KOPT-K1 (cell line): ENCODE data around the gene CACNB4.
"Not testable (repeated sequence)": the region's sequence is repeated elsewhere in the genome, so short reads cannot be mapped to it uniquely, and the experiment has no call there.

Experiments
- H3K27ac ChIP-seq: fragments of 200-600 bp; sonication (generic); 2 replicates; pipeline ENCODE4 v1.5.1; 2016; ENCODE audit warnings: antibody characterized with exemption, mild to moderate bottlenecking, low read depth, low read length; ENCODE audit not compliant: poor library complexity, severe bottlenecking
- H3K36me3 ChIP-seq: fragments of 200-600 bp; sonication (generic); 2 replicates; pipeline ENCODE4 v1.5.1; 2017; ENCODE audit warnings: antibody characterized with exemption, mild to moderate bottlenecking, low read length, moderate library complexity; ENCODE audit not compliant: insufficient read depth
- H3K9me3 ChIP-seq: fragments of 200-600 bp; sonication (generic); 2 replicates; pipeline ENCODE4 v1.5.1; 2017; ENCODE audit warnings: antibody characterized with exemption, low read length, mild to moderate bottlenecking; ENCODE audit not compliant: insufficient read depth, poor library complexity, severe bottlenecking

CACNB4 gene

GRCh38 chr2:151805961-151806360 is 292.9 kb downstream of the CACNB4 start:
- Histone ChIP-seq H3K9me3 (no peaks in the 10 kb centered on the region), H3K27ac (no peak overlapping the region), H3K36me3 (peaks cover 86% of the 10 kb centered on the region)

- Histone ChIP-seq H3K9me3 (no peaks in the 10 kb centered on the region), H3K27ac (no peak overlapping the region), H3K36me3 (peaks cover 84% of the 10 kb centered on the region)
Measured at GRCh38 chr2:151805343-151805742, 293.5 kb downstream of the CACNB4 start.

GRCh38 chr2:151803811-151804210 is 295.0 kb downstream of the CACNB4 start:
- Histone ChIP-seq H3K27ac (no peak overlapping the region), H3K9me3 (no peaks in the 10 kb centered on the region), H3K36me3 (peaks cover 75% of the 10 kb centered on the region)

GRCh38 chr2:151802315-151802714 is 296.5 kb downstream of the CACNB4 start:
- H3K36me3 ChIP-seq: peaks cover 66% of the 10 kb centered on the region
- H3K9me3 ChIP-seq: no peaks in the 10 kb centered on the region
- H3K27ac ChIP-seq: no peak overlapping the region

GRCh38 chr2:151799886-151800292 is 299.0 kb downstream of the CACNB4 start:
- peaks cover 56% of the 10 kb centered on the region for H3K36me3 ChIP-seq
- no peak overlapping the region for H3K27ac ChIP-seq
- no peaks in the 10 kb centered on the region for H3K9me3 ChIP-seq

- no peak overlapping the region for H3K27ac ChIP-seq
- no peaks in the 10 kb centered on the region for H3K9me3 ChIP-seq
- peaks cover 28% of the 10 kb centered on the region for H3K36me3 ChIP-seq
Measured at GRCh38 chr2:151796774-151797173, 302.1 kb downstream of the CACNB4 start.

GRCh38 chr2:151795646-151796240 is 303.1 kb downstream of the CACNB4 start:
- Histone ChIP-seq H3K27ac (no peak overlapping the region), H3K36me3 (peaks cover 20% of the 10 kb centered on the region)

GRCh38 chr2:151794422-151794821 is 304.4 kb downstream of the CACNB4 start:
- H3K36me3 ChIP-seq: peaks cover 12% of the 10 kb centered on the region
- H3K27ac ChIP-seq, H3K9me3 ChIP-seq: not testable (repeated sequence)

More at GRCh38 chr2:151795646-151796240, 303.1 kb downstream of the CACNB4 start:
- H3K9me3 ChIP-seq: no peaks in the 10 kb centered on the region

GRCh38 chr2:151793123-151793522 is 305.7 kb downstream of the CACNB4 start:
- Histone ChIP-seq H3K9me3 (no peaks in the 10 kb centered on the region), H3K36me3 (peaks cover 12% of the 10 kb centered on the region), H3K27ac (no peak overlapping the region)

- H3K27ac ChIP-seq: no peak overlapping the region
- H3K9me3 ChIP-seq: no peaks in the 10 kb centered on the region
- H3K36me3 ChIP-seq: peaks cover 12% of the 10 kb centered on the region
Measured at GRCh38 chr2:151792589-151792988, 306.3 kb downstream of the CACNB4 start.

- H3K36me3 ChIP-seq: peaks cover 12% of the 10 kb centered on the region
- no peak overlapping the region for H3K27ac ChIP-seq
- no peaks in the 10 kb centered on the region for H3K9me3 ChIP-seq
Measured at GRCh38 chr2:151791545-151791944, 307.3 kb downstream of the CACNB4 start.

- no peak overlapping the region for H3K27ac ChIP-seq
- H3K9me3 ChIP-seq: no peaks in the 10 kb centered on the region
- H3K36me3 ChIP-seq: peaks cover 10% of the 10 kb centered on the region
Measured at GRCh38 chr2:151790689-151791088, 308.2 kb downstream of the CACNB4 start.

- H3K9me3 ChIP-seq: no peaks in the 10 kb centered on the region
- H3K27ac ChIP-seq: no peak overlapping the region
- H3K36me3 ChIP-seq: peaks cover 12% of the 10 kb centered on the region; the same call in 1 of the 2 replicates
Measured at GRCh38 chr2:151789055-151789834, 309.6 kb downstream of the CACNB4 start.

GRCh38 chr2:151786483-151786882 is 312.4 kb downstream of the CACNB4 start:
- no peaks in the 10 kb centered on the region for H3K9me3 ChIP-seq
- H3K36me3 ChIP-seq: peaks cover 14% of the 10 kb centered on the region; the same call in 1 of the 2 replicates
- no peak overlapping the region for H3K27ac ChIP-seq

GRCh38 chr2:151786077-151786476 is 312.8 kb downstream of the CACNB4 start:
- Histone ChIP-seq H3K36me3 (peaks cover 17% of the 10 kb centered on the region; the same call in 1 of the 2 replicates), H3K27ac (no peak overlapping the region), H3K9me3 (no peaks in the 10 kb centered on the region)

- H3K27ac ChIP-seq: no peak overlapping the region
- H3K36me3 ChIP-seq: peaks cover 17% of the 10 kb centered on the region; the same call in 1 of the 2 replicates
- no peaks in the 10 kb centered on the region for H3K9me3 ChIP-seq
Measured at GRCh38 chr2:151783133-151783520, 315.7 kb downstream of the CACNB4 start.
